ENCODE measurements around the gene ARL6IP5.

DNA sequence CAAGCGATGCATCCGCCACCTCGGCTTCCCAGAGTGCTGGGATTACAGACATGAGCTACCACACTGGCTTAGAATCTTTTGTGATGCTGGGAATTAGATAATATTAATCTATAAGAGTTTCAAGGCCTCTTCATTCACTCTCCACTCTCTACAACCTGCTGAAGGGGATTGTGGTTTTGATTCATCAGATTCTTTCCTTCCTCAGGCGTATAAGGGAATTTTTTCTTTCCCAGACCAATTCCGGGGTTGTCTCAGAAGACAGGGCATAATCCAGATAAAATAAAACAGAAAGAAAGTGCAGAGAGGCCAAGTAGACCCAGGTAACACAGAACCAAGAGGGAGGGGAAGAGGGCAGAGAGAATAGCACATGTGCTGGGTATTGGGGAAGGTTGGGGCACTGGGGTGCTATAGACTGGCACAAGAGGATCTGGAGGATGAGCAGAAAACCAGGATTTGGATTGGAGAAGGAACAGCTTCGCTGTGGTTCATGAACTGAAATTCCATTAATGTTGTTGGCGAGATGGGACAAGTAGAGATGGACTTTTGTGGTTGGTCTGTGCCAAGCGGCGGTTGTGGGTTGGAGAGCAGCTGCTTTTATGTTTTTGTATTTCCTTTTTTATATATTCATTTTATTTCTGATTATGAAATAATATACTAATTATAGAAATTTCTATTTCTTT, 12.8 kb downstream of the ARL6IP5 start:
- TF ChIP-seq CTCF (IDR thresholded peaks at IDR 0.05; ENCODE audit: low read depth, low read length, missing input control) (no peak), JUND (IDR thresholded peaks at IDR 0.05) (no peak), RXRA (IDR thresholded peaks at IDR 0.05) (no peak), GABPA (IDR thresholded peaks at IDR 0.05 in 1 of 2, conservative IDR thresholded peaks at IDR 0.05 in 1 of 2) (no peak), TAF1 (conservative IDR thresholded peaks at IDR 0.05) (no peak), YY1 (IDR thresholded peaks at IDR 0.05) (no peak), ZBTB33 (IDR thresholded peaks at IDR 0.05) (no peak)
- TF ChIP-seq, protein P1, sequence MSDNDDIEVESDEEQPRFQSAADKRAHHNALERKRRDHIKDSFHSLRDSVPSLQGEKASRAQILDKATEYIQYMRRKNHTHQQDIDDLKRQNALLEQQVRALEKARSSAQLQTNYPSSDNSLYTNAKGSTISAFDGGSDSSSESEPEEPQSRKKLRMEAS (IDR thresholded peaks at IDR 0.05): no peak
